ENCODE data around the gene DAZAP1. TPM values are rescaled to one million over a fixed set of nuclear protein-coding genes. Genes with fewer than 3 reads are reported as not detected.

Gene DAZAP1
- total RNA-seq, 1 experiment from 2014 or later: 246 TPM

GRCh38 chr19:1364070-1364704 lies 43.2 kb upstream of the DAZAP1 start:
- ChIA-PET CTCF (no interaction called here), POLR2A (interaction anchor here (1.0 to 1.2 kb wide), 2 partner anchors 10 to 89 kb away, joined by 3 to 4 read pairs; partner anchors contain the start of gene FAM174C)
- H3K27ac Mint-ChIP-seq (ENCODE audit: low read depth, unreplicated experiment): no peak overlapping the region
- no peak for TF ChIP-seq CTCF (IDR thresholded peaks at IDR 0.05; ENCODE audit: unreplicated experiment)
- BruUV-seq (replicated peaks): no TSS peak
- no peaks in the 10 kb centered on the region for H3K27me3 Mint-ChIP-seq (ENCODE audit: insufficient read depth, unreplicated experiment)
- H3K4me1 Mint-ChIP-seq (ENCODE audit: insufficient read depth, unreplicated experiment): peaks cover 9% of the 10 kb centered on the region
- intact Hi-C loops (cut with micrococcal nuclease): loop anchor here (5.0 kb wide), 1 partner anchor 82 kb away; no protein-coding TSS in a partner anchor
- H3K36me3 Mint-ChIP-seq (ENCODE audit: insufficient read depth, unreplicated experiment): peaks cover 58% of the 10 kb centered on the region
- no peak overlapping the region for H3K4me3 Mint-ChIP-seq (ENCODE audit: unreplicated experiment)
- H3K9me3 Mint-ChIP-seq (ENCODE audit: unreplicated experiment): no peaks in the 10 kb centered on the region
- DNase-seq (ENCODE audit: unreplicated experiment): no peak

- ChIA-PET CTCF (no interaction called here), POLR2A (interaction anchor here (1.0 to 1.2 kb wide), 2 partner anchors 11 to 91 kb away, joined by 3 to 4 read pairs; partner anchors contain the start of gene FAM174C)
- Mint-ChIP-seq H3K27ac (ENCODE audit: low read depth, unreplicated experiment) (no peak overlapping the region), H3K9me3 (ENCODE audit: unreplicated experiment) (no peaks in the 10 kb centered on the region), H3K4me1 (ENCODE audit: insufficient read depth, unreplicated experiment) (peaks cover 9% of the 10 kb centered on the region), H3K27me3 (ENCODE audit: insufficient read depth, unreplicated experiment) (no peaks in the 10 kb centered on the region), H3K4me3 (ENCODE audit: unreplicated experiment) (no peak overlapping the region), H3K36me3 (ENCODE audit: insufficient read depth, unreplicated experiment) (peaks cover 52% of the 10 kb centered on the region)
- DNase-seq (ENCODE audit: unreplicated experiment): no peak
- BruUV-seq (replicated peaks): no TSS peak
- intact Hi-C loops (cut with micrococcal nuclease): no loop called here
- no peak for TF ChIP-seq CTCF (IDR thresholded peaks at IDR 0.05; ENCODE audit: unreplicated experiment)
These were observed 41.8 kb upstream of the DAZAP1 start for GRCh38 chr19:1365319-1366269.

GRCh38 chr19:1366296-1366695 lies 41.1 kb upstream of the DAZAP1 start:
- H3K27ac Mint-ChIP-seq (ENCODE audit: low read depth, unreplicated experiment): no peak overlapping the region
- peaks cover 47% of the 10 kb centered on the region for H3K36me3 Mint-ChIP-seq (ENCODE audit: insufficient read depth, unreplicated experiment)
- POLR2A ChIA-PET: no interaction called here
- H3K27me3 Mint-ChIP-seq (ENCODE audit: insufficient read depth, unreplicated experiment): no peaks in the 10 kb centered on the region
- H3K9me3 Mint-ChIP-seq (ENCODE audit: unreplicated experiment): no peaks in the 10 kb centered on the region
- H3K4me3 Mint-ChIP-seq (ENCODE audit: unreplicated experiment): no peak overlapping the region
- no peak for DNase-seq (ENCODE audit: unreplicated experiment)
- no TSS peak for BruUV-seq (replicated peaks)
- intact Hi-C loops (cut with micrococcal nuclease): no loop called here
- CTCF ChIA-PET: no interaction called here
- TF ChIP-seq CTCF (IDR thresholded peaks at IDR 0.05; ENCODE audit: unreplicated experiment): no peak
- peaks cover 9% of the 10 kb centered on the region for H3K4me1 Mint-ChIP-seq (ENCODE audit: insufficient read depth, unreplicated experiment)
